ENCODE data around the gene ITIH4.

Gene ITIH4

GRCh38 chr3:52790337-52790736 lies 40.1 kb downstream of the ITIH4 start:
- DNase-seq (ENCODE audit: extremely low spot score), result no peak
- ChIA-PET CTCF (no interaction called here), POLR2A (interaction anchor here (3.2 kb wide), 1 partner anchor 19 kb away, joined by 13 read pairs; the partner anchor contains the start of gene NEK4)
- TF ChIP-seq ARNT (IDR thresholded peaks at IDR 0.05) (no peak), BHLHE40 (IDR thresholded peaks at IDR 0.05; ENCODE audit: borderline replicate concordance) (no peak), CTBP1 (IDR thresholded peaks at IDR 0.05; ENCODE audit: borderline replicate concordance) (no peak), L3MBTL2 (conservative IDR thresholded peaks at IDR 0.05) (no peak), ZNF384 (IDR thresholded peaks at IDR 0.05) (no peak), HDGF (IDR thresholded peaks at IDR 0.05; ENCODE audit: borderline replicate concordance) (no peak), FOXA1 (IDR thresholded peaks at IDR 0.05) (no peak), TARDBP (IDR thresholded peaks at IDR 0.05) (no peak), NFRKB (IDR thresholded peaks at IDR 0.05) (no peak), SUZ12 (IDR thresholded peaks at IDR 0.05) (no peak), ELF4 (IDR thresholded peaks at IDR 0.05) (no peak), SP1 (IDR thresholded peaks at IDR 0.05) (no peak), LEF1 (IDR thresholded peaks at IDR 0.05; ENCODE audit: borderline replicate concordance) (no peak), FOXM1 (IDR thresholded peaks at IDR 0.05; ENCODE audit: borderline replicate concordance) (no peak), FOXK2 (IDR thresholded peaks at IDR 0.05) (no peak), PKNOX1 (IDR thresholded peaks at IDR 0.05) (no peak)

GRCh38 chr3:52789746-52790040 lies 40.8 kb downstream of the ITIH4 start:
- CTCF ChIA-PET, result no interaction called here
- POLR2A ChIA-PET, result interaction anchor here (3.2 kb wide), 1 partner anchor 19 kb away, joined by 13 read pairs; the partner anchor contains the start of gene NEK4
- DNase-seq (ENCODE audit: extremely low spot score), result no peak
- no peak for TF ChIP-seq L3MBTL2 (conservative IDR thresholded peaks at IDR 0.05)
- no peak for TF ChIP-seq NFRKB (IDR thresholded peaks at IDR 0.05)
- TF ChIP-seq ELF4 (IDR thresholded peaks at IDR 0.05), result no peak
- TF ChIP-seq SUZ12 (IDR thresholded peaks at IDR 0.05), result no peak
- no peak for TF ChIP-seq CTBP1 (IDR thresholded peaks at IDR 0.05; ENCODE audit: borderline replicate concordance)
- TF ChIP-seq TARDBP (IDR thresholded peaks at IDR 0.05), result no peak
- TF ChIP-seq HDGF (IDR thresholded peaks at IDR 0.05; ENCODE audit: borderline replicate concordance), result no peak
- TF ChIP-seq FOXK2 (IDR thresholded peaks at IDR 0.05), result no peak
- no peak for TF ChIP-seq LEF1 (IDR thresholded peaks at IDR 0.05; ENCODE audit: borderline replicate concordance)
- no peak for TF ChIP-seq PKNOX1 (IDR thresholded peaks at IDR 0.05)
- no peak for TF ChIP-seq FOXM1 (IDR thresholded peaks at IDR 0.05; ENCODE audit: borderline replicate concordance)
- no peak for TF ChIP-seq BHLHE40 (IDR thresholded peaks at IDR 0.05; ENCODE audit: borderline replicate concordance)
- no peak for TF ChIP-seq ZNF384 (IDR thresholded peaks at IDR 0.05)
- TF ChIP-seq FOXA1 (IDR thresholded peaks at IDR 0.05), result no peak
- TF ChIP-seq ARNT (IDR thresholded peaks at IDR 0.05), result no peak

GRCh38 chr3:52788890-52789745 lies 41.4 kb downstream of the ITIH4 start:
- DNase-seq (ENCODE audit: extremely low spot score), result no peak
- TF ChIP-seq LEF1 (IDR thresholded peaks at IDR 0.05; ENCODE audit: borderline replicate concordance) (no peak), ZNF384 (IDR thresholded peaks at IDR 0.05) (no peak), SP1 (IDR thresholded peaks at IDR 0.05) (no peak), L3MBTL2 (conservative IDR thresholded peaks at IDR 0.05) (no peak), BHLHE40 (IDR thresholded peaks at IDR 0.05; ENCODE audit: borderline replicate concordance) (no peak), PKNOX1 (IDR thresholded peaks at IDR 0.05) (no peak), FOXA1 (IDR thresholded peaks at IDR 0.05) (no peak), ELF4 (IDR thresholded peaks at IDR 0.05) (no peak), HDGF (IDR thresholded peaks at IDR 0.05; ENCODE audit: borderline replicate concordance) (no peak), SUZ12 (IDR thresholded peaks at IDR 0.05) (no peak), ARNT (IDR thresholded peaks at IDR 0.05) (no peak), NFRKB (IDR thresholded peaks at IDR 0.05) (no peak), FOXK2 (IDR thresholded peaks at IDR 0.05) (no peak), TARDBP (IDR thresholded peaks at IDR 0.05) (no peak), CTBP1 (IDR thresholded peaks at IDR 0.05; ENCODE audit: borderline replicate concordance) (no peak), FOXM1 (IDR thresholded peaks at IDR 0.05; ENCODE audit: borderline replicate concordance) (no peak)
- ChIA-PET CTCF (no interaction called here), POLR2A (interaction anchor here (3.2 to 4.8 kb wide), 2 partner anchors 18 kb away, joined by 13 to 17 read pairs; partner anchors contain the start of gene NEK4)

GRCh38 chr3:52787672-52788625 lies 42.5 kb downstream of the ITIH4 start:
- TF ChIP-seq L3MBTL2 (conservative IDR thresholded peaks at IDR 0.05) (no peak), FOXM1 (IDR thresholded peaks at IDR 0.05; ENCODE audit: borderline replicate concordance) (no peak), ARNT (IDR thresholded peaks at IDR 0.05) (no peak), CTBP1 (IDR thresholded peaks at IDR 0.05; ENCODE audit: borderline replicate concordance) (no peak), NFRKB (IDR thresholded peaks at IDR 0.05) (no peak)
- ChIA-PET CTCF (interaction anchor here (0.7 to 1.2 kb wide), 2 partner anchors 12 to 33 kb away, joined by 3 to 4 read pairs; no protein-coding TSS in a partner anchor), POLR2A (interaction anchor here (4.8 kb wide), 1 partner anchor 17 kb away, joined by 17 read pairs; the partner anchor contains the start of gene NEK4)
- DNase-seq (ENCODE audit: extremely low spot score), result no peak

- ChIA-PET POLR2A (interaction anchor here (4.8 kb wide), 1 partner anchor 16 kb away, joined by 17 read pairs; the partner anchor contains the start of gene NEK4), CTCF (interaction anchor here (0.7 to 1.2 kb wide), 2 partner anchors 11 to 34 kb away, joined by 3 to 4 read pairs; no protein-coding TSS in a partner anchor)
Measured at GRCh38 chr3:52787246-52787645, 43.2 kb downstream of the ITIH4 start.

More at GRCh38 chr3:52787246-52787645, 43.2 kb downstream of the ITIH4 start:
- no peak for DNase-seq (ENCODE audit: extremely low spot score)
- TF ChIP-seq ZNF384 (IDR thresholded peaks at IDR 0.05) (no peak), ARNT (IDR thresholded peaks at IDR 0.05) (no peak), TARDBP (IDR thresholded peaks at IDR 0.05) (no peak), BHLHE40 (IDR thresholded peaks at IDR 0.05; ENCODE audit: borderline replicate concordance) (no peak), L3MBTL2 (conservative IDR thresholded peaks at IDR 0.05) (no peak), PKNOX1 (IDR thresholded peaks at IDR 0.05) (no peak), FOXA1 (IDR thresholded peaks at IDR 0.05) (no peak), CTBP1 (IDR thresholded peaks at IDR 0.05; ENCODE audit: borderline replicate concordance) (no peak), SUZ12 (IDR thresholded peaks at IDR 0.05) (no peak), NFRKB (IDR thresholded peaks at IDR 0.05) (no peak), FOXM1 (IDR thresholded peaks at IDR 0.05; ENCODE audit: borderline replicate concordance) (no peak), ELF4 (IDR thresholded peaks at IDR 0.05) (no peak), FOXK2 (IDR thresholded peaks at IDR 0.05) (no peak), LEF1 (IDR thresholded peaks at IDR 0.05; ENCODE audit: borderline replicate concordance) (no peak), SP1 (IDR thresholded peaks at IDR 0.05) (no peak), HDGF (IDR thresholded peaks at IDR 0.05; ENCODE audit: borderline replicate concordance) (no peak)
